GM15510 (cell line): Measurements from ENCODE around the gene ART4.

Source experiments
- POLR2A ChIP-seq: IDR thresholded peaks from 3 replicates; pipeline ENCODE4 v1.6.1; 2011; ENCODE audit warnings: borderline replicate concordance; ENCODE audit not compliant: insufficient read length; ENCODE audit errors: extremely low read depth

ART4 gene

GRCh38 chr12:14840616-14841015, 2.7 kb downstream of the ART4 start:
- no peak for TF ChIP-seq POLR2A

DNA sequence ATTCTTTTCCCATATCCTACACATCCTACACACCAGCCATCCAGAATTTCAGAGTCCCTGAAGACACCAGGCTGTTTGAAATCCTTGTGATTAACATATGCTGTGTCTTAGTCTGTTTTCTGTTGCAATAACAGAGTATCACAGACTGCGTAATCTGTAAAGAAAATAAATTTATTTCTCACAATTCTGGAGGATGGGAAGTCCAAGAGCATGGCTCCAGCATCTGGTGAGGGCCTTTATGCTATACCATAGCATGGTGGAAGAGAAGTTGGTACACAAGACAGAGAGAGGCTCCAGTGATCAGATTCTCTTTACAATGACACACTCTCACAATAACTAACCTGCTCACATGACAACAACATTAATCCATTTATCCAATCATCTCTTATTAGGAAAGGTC, 4.1 kb downstream of the ART4 start:
- no peak for TF ChIP-seq POLR2A

GRCh38 chr12:14836336-14837210, 6.8 kb downstream of the ART4 start:
- no peak for TF ChIP-seq POLR2A

DNA sequence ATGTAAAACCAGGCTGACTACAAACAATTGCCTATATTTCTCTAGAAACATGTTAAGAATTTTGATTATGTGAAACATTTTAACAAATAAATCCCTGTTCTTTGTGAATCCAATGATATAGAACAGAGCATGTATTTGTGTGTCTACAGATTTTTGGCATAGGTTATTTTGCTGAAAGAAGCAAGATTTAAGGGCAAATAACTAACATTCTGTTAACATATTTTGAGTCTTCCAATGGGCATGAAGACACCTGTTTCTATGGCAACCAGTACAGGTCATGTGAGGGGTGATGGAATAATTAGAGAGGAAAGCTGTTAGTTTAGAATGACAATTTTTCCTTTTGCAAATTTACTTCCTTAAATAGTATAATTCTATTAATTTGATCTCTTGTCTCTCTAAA, 8.8 kb downstream of the ART4 start:
- no peak for TF ChIP-seq POLR2A

DNA sequence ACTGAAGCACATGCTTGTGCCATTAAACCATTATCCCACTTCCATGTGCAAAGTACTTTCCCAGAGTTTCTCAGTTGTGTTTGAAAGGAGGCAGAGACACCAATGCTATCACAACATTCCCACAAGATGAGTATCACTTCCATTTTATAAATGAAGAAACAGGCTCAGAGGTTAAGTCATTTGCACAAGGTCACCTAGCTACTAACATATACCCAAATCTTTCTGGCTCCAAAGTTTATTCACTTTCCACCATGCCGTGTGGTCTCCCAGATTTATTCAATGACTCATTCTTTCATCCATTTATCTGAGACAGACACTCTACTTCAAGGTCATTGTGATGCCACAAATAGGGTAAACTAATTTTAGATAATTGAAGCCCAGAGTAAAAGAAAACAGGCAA, 9.4 kb downstream of the ART4 start:
- no peak for TF ChIP-seq POLR2A

GRCh38 chr12:14833336-14833735, 10.0 kb downstream of the ART4 start:
- no peak for TF ChIP-seq POLR2A

DNA sequence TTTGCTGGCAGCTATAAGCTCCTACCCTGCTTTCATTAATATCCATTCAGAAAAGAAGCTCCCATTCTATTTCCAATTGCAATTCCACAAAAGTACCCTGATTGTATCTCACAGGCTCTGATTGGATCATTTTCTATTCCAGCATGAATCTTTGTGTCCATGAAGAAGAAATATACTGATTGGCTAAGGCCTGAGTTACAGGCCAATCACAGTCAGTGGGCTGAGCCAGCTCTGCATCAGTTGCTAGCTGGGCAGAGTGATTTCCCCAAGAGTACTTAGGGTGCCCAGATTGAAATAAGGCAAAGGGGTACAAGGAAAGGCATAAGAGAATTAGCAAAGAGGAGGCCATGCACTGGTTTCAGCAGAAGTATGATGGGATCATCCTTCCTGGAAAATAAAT, 14.4 kb downstream of the ART4 start:
- TF ChIP-seq POLR2A, result no peak

- TF ChIP-seq POLR2A, result no peak
Observed at GRCh38 chr12:14827043-14827442, 16.3 kb downstream of the ART4 start.

GRCh38 chr12:14826491-14826890, 16.8 kb downstream of the ART4 start:
- TF ChIP-seq POLR2A, result no peak

- TF ChIP-seq POLR2A, result no peak
Observed at GRCh38 chr12:14825256-14825655, 18.1 kb downstream of the ART4 start.

DNA sequence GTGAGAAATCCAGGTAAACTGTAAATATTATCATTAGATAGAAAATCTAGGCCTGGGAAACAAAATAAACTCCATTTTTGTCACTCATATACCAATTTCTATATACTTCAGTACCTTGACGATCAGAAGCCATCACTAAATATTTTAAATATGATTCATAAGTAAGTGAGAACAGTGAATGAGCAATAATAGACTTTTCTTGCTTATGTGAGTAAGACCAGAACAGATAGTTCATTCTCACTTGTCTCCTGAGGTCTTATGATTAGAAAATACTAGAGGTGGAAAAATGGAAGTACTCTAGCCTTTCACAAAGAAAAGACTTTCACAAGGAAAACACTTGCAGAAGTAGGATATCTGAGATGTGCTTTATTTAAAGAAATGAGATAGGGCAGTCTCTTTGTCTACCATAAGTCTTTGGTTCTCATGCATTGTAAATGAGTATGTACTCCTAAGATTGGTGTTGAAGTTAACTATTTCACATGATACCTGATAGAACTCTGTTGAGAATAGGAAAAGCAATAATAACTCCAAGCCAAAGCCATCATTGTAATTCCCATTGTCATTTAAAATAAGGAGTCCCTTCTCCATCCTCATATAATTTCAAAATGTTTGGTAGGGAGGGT, 19.2 kb downstream of the ART4 start:
- no peak for TF ChIP-seq POLR2A

DNA sequence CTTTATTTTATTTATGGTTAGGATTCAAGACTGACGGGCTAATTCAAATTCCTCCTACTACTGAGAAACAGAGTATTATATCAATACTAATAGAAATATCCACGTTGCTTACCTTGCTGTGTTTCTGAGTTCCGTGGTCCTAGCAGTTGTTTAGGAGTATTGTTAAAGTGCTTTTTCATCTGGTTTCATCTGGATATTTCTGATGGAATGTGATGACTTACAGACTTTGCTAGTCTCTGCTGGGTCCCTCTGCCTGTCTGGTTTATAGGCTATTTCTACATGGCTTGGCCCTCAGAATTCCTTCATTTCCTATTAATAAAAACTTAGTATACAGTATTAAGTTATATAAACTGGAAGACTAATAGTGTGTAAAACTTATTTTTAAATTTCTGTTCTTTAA, 29.3 kb downstream of the ART4 start, which contains the start of gene SMCO3:
TSS of gene SMCO3 (minus strand) at position 169 of the 400 bp plus-strand sequence. CDS start 7,502 bp downstream, outside the sequence.
- no peak for TF ChIP-seq POLR2A

GRCh38 chr12:14811486-14811885, 31.8 kb downstream of the ART4 start:
- TF ChIP-seq POLR2A, result no peak

- TF ChIP-seq POLR2A, result no peak
Observed at GRCh38 chr12:14810953-14811483, 32.3 kb downstream of the ART4 start.

DNA sequence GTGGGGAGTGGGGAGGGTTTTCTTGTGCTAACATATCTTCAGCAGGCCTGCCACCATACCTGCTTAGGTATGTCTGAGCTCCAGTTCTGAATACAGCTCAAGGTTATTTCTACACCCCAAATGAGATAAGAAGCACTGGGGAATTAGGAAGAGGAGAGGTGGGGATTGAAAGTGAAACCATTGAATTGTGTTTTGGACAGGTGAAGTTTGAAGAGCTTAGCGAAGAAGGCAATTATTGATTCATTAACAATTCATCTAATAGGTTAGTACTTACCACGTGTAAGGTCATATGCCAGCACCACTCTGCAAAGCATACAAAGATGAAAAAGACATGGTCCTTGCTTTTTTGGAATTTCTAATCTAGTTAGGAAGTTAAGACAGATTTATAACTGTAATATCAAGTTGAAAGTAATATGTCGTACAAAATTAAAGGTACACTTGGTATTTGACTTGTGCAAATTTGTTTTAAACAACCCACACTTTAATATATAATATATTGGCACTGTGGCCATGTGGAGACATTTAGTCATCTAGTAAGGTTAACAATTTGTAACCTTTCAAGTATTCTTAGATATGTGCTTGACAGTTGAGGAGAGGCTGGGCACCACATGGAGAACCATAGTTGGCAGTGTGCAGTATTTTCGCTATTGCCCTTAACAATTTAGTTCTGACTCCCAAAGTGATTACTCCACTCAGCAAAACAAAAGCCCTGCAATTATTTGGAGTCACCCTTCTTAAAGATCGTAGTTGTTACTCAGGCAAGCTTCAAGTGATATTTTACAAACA, 33.0 kb downstream of the ART4 start:
- TF ChIP-seq POLR2A, result no peak
